ENCODE measurements around the gene TNFSF18. TPM values are rescaled to one million over a fixed set of nuclear protein-coding genes. Genes with fewer than 3 reads are reported as not detected.

The TNFSF18 gene
- total RNA-seq, 1 donor from 2014 or later = 0.58 TPM

DNA sequence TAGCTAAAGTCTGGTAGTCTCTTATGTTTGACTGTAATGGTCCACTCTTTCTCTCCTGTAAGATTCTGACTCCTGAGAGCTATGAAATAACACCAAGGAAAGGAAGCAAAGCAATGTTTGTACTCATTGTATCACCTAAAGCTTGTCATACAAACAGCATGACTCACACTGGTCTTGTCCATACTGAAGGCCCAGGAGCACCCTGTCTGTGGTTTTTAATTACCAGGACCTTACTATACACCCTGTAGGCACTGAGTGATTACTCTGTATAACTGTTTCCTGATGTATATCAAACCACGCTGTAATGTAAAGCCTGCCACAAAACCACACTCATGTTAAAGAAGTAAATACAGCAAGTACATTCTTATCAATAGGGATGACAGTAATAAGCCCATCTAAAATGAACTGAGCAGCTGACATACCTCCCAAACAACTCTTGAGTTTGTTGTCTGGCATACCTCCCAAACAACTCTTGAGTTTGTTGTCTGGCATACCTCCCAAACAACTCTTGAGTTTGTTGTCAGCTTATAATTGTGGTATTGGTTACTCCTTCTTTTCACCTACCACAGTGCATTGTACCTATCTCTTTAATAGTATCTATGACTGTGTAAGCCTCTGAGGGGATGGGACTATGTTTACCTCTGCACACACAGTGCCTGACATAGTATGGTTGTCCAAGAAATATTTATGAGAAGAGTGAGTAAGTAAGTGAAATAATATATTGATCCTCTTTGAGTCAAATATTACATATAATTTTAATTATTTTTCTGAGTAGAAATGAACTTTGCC, 11.6 kb upstream of the TNFSF18 start:
- peaks cover 8% of the 10 kb centered on the region for H3K9me3 Mint-ChIP-seq
- no peak overlapping the region for H3K4me3 Mint-ChIP-seq
- no peaks in the 10 kb centered on the region for H3K27me3 Mint-ChIP-seq
- TF ChIP-seq, protein P1, sequence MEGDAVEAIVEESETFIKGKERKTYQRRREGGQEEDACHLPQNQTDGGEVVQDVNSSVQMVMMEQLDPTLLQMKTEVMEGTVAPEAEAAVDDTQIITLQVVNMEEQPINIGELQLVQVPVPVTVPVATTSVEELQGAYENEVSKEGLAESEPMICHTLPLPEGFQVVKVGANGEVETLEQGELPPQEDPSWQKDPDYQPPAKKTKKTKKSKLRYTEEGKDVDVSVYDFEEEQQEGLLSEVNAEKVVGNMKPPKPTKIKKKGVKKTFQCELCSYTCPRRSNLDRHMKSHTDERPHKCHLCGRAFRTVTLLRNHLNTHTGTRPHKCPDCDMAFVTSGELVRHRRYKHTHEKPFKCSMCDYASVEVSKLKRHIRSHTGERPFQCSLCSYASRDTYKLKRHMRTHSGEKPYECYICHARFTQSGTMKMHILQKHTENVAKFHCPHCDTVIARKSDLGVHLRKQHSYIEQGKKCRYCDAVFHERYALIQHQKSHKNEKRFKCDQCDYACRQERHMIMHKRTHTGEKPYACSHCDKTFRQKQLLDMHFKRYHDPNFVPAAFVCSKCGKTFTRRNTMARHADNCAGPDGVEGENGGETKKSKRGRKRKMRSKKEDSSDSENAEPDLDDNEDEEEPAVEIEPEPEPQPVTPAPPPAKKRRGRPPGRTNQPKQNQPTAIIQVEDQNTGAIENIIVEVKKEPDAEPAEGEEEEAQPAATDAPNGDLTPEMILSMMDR (conservative IDR thresholded peaks at IDR 0.05) = no peak
- no peaks in the 10 kb centered on the region for H3K36me3 Mint-ChIP-seq
- H3K27ac Mint-ChIP-seq = no peak overlapping the region
- no peaks in the 10 kb centered on the region for H3K4me1 Mint-ChIP-seq (ENCODE audit: unreplicated experiment)
- no peak for DNase-seq (ENCODE audit: extremely low spot score, unreplicated experiment)

- H3K4me3 Mint-ChIP-seq = no peak overlapping the region
- DNase-seq (ENCODE audit: extremely low spot score, unreplicated experiment) = no peak
- TF ChIP-seq, protein P1 (conservative IDR thresholded peaks at IDR 0.05) = no peak
- H3K36me3 Mint-ChIP-seq = no peaks in the 10 kb centered on the region
- H3K27ac Mint-ChIP-seq = no peak overlapping the region
- no peaks in the 10 kb centered on the region for H3K4me1 Mint-ChIP-seq (ENCODE audit: unreplicated experiment)
- H3K9me3 Mint-ChIP-seq = no peaks in the 10 kb centered on the region
- H3K27me3 Mint-ChIP-seq = no peaks in the 10 kb centered on the region
Measured at GRCh38 chr1:173058556-173058955, 7.8 kb upstream of the TNFSF18 start.

DNA sequence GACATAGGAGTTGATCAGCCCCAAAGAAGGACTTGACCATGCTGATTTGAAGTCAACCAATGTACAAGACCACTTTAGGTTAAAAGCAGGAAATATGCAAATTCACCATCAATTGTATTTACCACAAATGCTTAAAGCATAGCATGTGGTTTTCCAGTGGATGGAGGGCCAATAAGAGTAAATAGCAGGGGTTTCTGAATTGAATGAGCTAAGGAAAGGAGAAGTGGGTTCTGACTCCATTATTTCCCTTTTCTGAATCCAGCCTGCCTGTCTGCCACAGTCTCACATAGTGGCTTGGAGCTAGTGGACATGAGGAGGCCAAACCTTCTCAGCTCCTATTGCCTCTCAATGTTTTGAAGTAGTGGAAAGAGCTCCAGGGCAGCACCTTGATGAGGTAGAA, 7.2 kb upstream of the TNFSF18 start:
- Mint-ChIP-seq H3K4me3 (no peak overlapping the region), H3K9me3 (no peaks in the 10 kb centered on the region), H3K27ac (no peak overlapping the region), H3K4me1 (ENCODE audit: unreplicated experiment) (peaks cover under 1% of the 10 kb centered on the region), H3K27me3 (no peaks in the 10 kb centered on the region), H3K36me3 (no peaks in the 10 kb centered on the region)
- TF ChIP-seq, protein P1 (conservative IDR thresholded peaks at IDR 0.05) = no peak
- no peak for DNase-seq (ENCODE audit: extremely low spot score, unreplicated experiment)

- Mint-ChIP-seq H3K4me3 (no peak overlapping the region), H3K9me3 (no peaks in the 10 kb centered on the region)
Measured at GRCh38 chr1:173056365-173056764, 5.6 kb upstream of the TNFSF18 start.

DNA sequence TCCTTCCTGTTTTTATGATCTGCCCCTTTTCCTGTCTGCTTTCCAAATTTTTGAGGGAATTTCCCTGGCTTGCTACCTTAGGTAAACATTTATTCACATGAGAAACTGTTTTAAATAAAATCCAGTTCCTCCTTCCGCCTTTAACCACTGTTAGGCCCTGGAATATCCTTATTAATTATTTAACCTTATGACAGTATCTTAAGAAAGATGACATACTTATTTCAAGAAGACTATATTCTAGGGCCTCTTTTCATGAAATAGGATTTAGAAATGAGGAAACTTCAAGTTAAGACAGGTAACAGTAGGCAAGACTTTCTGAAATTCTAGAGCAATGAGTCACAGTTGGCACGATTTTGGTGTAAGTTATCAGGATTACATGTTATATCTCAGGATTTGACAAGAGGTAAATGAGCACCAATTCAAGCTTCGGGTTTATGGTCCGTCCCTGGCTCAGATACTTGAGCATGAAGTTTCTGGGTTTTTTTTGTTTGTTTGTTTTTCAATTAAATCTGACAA, 2.0 kb upstream of the TNFSF18 start:
- Mint-ChIP-seq H3K27me3 (no peaks in the 10 kb centered on the region), H3K4me1 (ENCODE audit: unreplicated experiment) (peaks cover 14% of the 10 kb centered on the region)
- DNase-seq (ENCODE audit: extremely low spot score, unreplicated experiment) = no peak

More at GRCh38 chr1:173056365-173056764, 5.6 kb upstream of the TNFSF18 start:
- no peak overlapping the region for H3K27ac Mint-ChIP-seq
- peaks cover 8% of the 10 kb centered on the region for H3K4me1 Mint-ChIP-seq (ENCODE audit: unreplicated experiment)
- H3K27me3 Mint-ChIP-seq = no peaks in the 10 kb centered on the region
- TF ChIP-seq, protein P1 (conservative IDR thresholded peaks at IDR 0.05) = no peak
- no peaks in the 10 kb centered on the region for H3K36me3 Mint-ChIP-seq
- no peak for DNase-seq (ENCODE audit: extremely low spot score, unreplicated experiment)

More for the DNA sequence above, 2.0 kb upstream of the TNFSF18 start:
- no peaks in the 10 kb centered on the region for H3K36me3 Mint-ChIP-seq
- H3K4me3 Mint-ChIP-seq = no peak overlapping the region
- H3K27ac Mint-ChIP-seq = no peak overlapping the region
- no peaks in the 10 kb centered on the region for H3K9me3 Mint-ChIP-seq
- TF ChIP-seq, protein P1 (conservative IDR thresholded peaks at IDR 0.05) = no peak

Data from type B pancreatic cell (in vitro differentiated cells).